GM12878 (cell line): ENCODE data around the gene PPP1R3C. TPM values are rescaled to one million over a fixed set of nuclear protein-coding genes. Genes with fewer than 3 reads are reported as not detected.

Source experiments
- ATAC-seq: fragments of 200-7000 bp; cut with Tn5 transposase; 3 replicates; pipeline ENCODE4 v1.9.1; 2020; ENCODE audit warnings: mild to moderate bottlenecking, moderate library complexity
- BruUV-seq: library from RNA; stranded (reverse); fragments of 400-500 nt; replicated peaks from 2 replicates; lab custom pipeline; 2021; lab: Mats Ljungman, UMichigan
- CTCF ChIA-PET: fragments of 300-600 bp; sonication (Branson Sonifier 250); formaldehyde crosslinking; extraction: SDS; loops from one replicate; lab custom pipeline; 2021; ENCODE audit warnings: inconsistent platforms; lab: Yijun Ruan, JAX
- POLR2A ChIA-PET: fragments of 350-600 bp; formaldehyde crosslinking; extraction: SDS; loops from one replicate; lab custom pipeline; 2021; ENCODE audit warnings: inconsistent platforms; lab: Charles Lee
- RAD21 ChIA-PET: fragments of 300-600 bp; sonication (Branson Sonifier 250); formaldehyde crosslinking; loops from one replicate; lab custom pipeline; 2023; ENCODE audit warnings: antibody characterized with exemption; ENCODE audit not compliant: unreplicated experiment; lab: Charles Lee
- SMC1A ChIA-PET: fragments of 300-600 bp; sonication (Branson Sonifier 250); formaldehyde crosslinking; loops from one replicate; lab custom pipeline; 2023; ENCODE audit not compliant: unreplicated experiment, uncharacterized antibody; lab: Charles Lee
- DNase-seq: peaks from one replicate; pipeline ENCODE4 v3.0.0-alpha.2; 2011; ENCODE audit warnings: low read depth, low spot score
- FAIRE-seq: peaks from 3 replicates; lab custom pipeline; 2011; peaks lifted over from hg19 to GRCh38; lab: Jason Lieb, UNC
- H2AFZ ChIP-seq: 2 replicates; pipeline ENCODE4 v1.6.0; 2011; ENCODE audit warnings: low read depth, low read length, control low read depth; ENCODE audit not compliant: control insufficient read depth
- H3K27ac ChIP-seq: 2 replicates; pipeline ENCODE4 v1.5.1; 2011; ENCODE audit warnings: control low read depth; ENCODE audit not compliant: control insufficient read depth, insufficient read depth
- H3K27me3 ChIP-seq, 2 experiments: replicated peaks in 1 of 2; 2 replicates each; pipeline versions ENCODE4 v1.6.0 to v1.6.1; 2011; ENCODE audit warnings: low read length in 1 of 2; ENCODE audit not compliant: control insufficient read depth in 2 of 2, insufficient read depth in 2 of 2
- H3K36me3 ChIP-seq, 2 experiments: 2 replicates each; pipeline ENCODE4 v1.5.1; 2011; ENCODE audit warnings: low read length in 1 of 2; ENCODE audit not compliant: control insufficient read depth in 2 of 2, insufficient read depth in 2 of 2
- H3K4me1 ChIP-seq: 2 replicates; pipeline ENCODE4 v1.6.1; 2011; ENCODE audit warnings: mild to moderate bottlenecking, low read length, moderate library complexity, mixed read lengths; ENCODE audit not compliant: control insufficient read depth, insufficient read depth
- H3K4me2 ChIP-seq: 2 replicates; pipeline ENCODE4 v1.6.0; 2011; ENCODE audit warnings: control low read depth; ENCODE audit not compliant: control insufficient read depth, insufficient read depth
- H3K4me3 ChIP-seq: fragments of 200-600 bp; sonication (generic); 2 replicates; pipeline ENCODE4 v1.5.1; 2016
- H3K79me2 ChIP-seq: 2 replicates; pipeline ENCODE4 v1.6.0; 2011; ENCODE audit warnings: low read length; ENCODE audit not compliant: control insufficient read depth, insufficient read depth
- H3K9ac ChIP-seq: 2 replicates; pipeline ENCODE4 v1.8.0; 2011; ENCODE audit warnings: low read length, control low read depth, mixed read lengths; ENCODE audit not compliant: control insufficient read depth, insufficient read depth
- H3K9me3 ChIP-seq: replicated peaks from 3 replicates; pipeline ENCODE4 v1.5.1; 2011; ENCODE audit warnings: mild to moderate bottlenecking, low read length; ENCODE audit not compliant: control insufficient read depth, insufficient read depth
- H4K20me1 ChIP-seq: 2 replicates; pipeline ENCODE4 v1.6.0; 2011; ENCODE audit not compliant: control insufficient read depth, insufficient read depth
- GATAD2B ChIP-seq: fragments of 450-650 bp; conservative IDR thresholded peaks from 2 replicates; pipeline ENCODE4 v1.6.1; 2017; ENCODE audit warnings: low read depth, mild to moderate bottlenecking, moderate library complexity
- MYC ChIP-seq: IDR thresholded peaks from 2 replicates; pipeline ENCODE4 v1.6.1; 2011; ENCODE audit warnings: mild to moderate bottlenecking, low read length, moderate library complexity, inconsistent platforms; ENCODE audit not compliant: insufficient read depth, insufficient replicate concordance, insufficient read length, severe bottlenecking
- SMAD5 ChIP-seq: IDR thresholded peaks from 2 replicates; pipeline ENCODE4 v1.6.1; 2016; ENCODE audit warnings: antibody characterized with exemption, low read depth
- SPI1 ChIP-seq: IDR thresholded peaks from 2 replicates; pipeline ENCODE4 v1.6.1; 2011; ENCODE audit warnings: low read depth, mild to moderate bottlenecking, low read length, moderate library complexity, borderline replicate concordance; ENCODE audit not compliant: insufficient read depth
- ZBTB33 ChIP-seq: fragments of 450-650 bp; IDR thresholded peaks from 2 replicates; pipeline ENCODE4 v1.6.1; 2017; ENCODE audit warnings: mild to moderate bottlenecking
- WGBS: methylation state at CpG from one replicate; pipeline ENCODE4 v1.1.6; 2016; ENCODE audit warnings: low lambda C conversion rate; ENCODE audit not compliant: insufficient replicate concordance, insufficient coverage; ENCODE audit errors: missing lambda C conversion rate; 5-methylcytosine and 5-hydroxymethylcytosine counted together
- in situ Hi-C: fragments of 300-500 bp; cut with MboI; formaldehyde crosslinking; loops from 9 replicates; pipeline ENCODE4 v1.14.3; 2018; ENCODE audit warnings: mixed read lengths
- intact Hi-C: fragments of 100-400 bp; cut with micrococcal nuclease; formaldehyde crosslinking; loops from one replicate; pipeline ENCODE4 v1.14.2; 2022; ENCODE audit not compliant: unreplicated experiment
- polyA plus RNA-seq, 11 experiments: library from polyadenylated mRNA; depleted of rRNA in 4 of 11; unstranded in 6 of 11; stranded (reverse) in 5 of 11; fragments of >200 nt; fragmentation: Nextera tagmentation in 4 of 11; fragmentation: Illumina TruSeq in 1 of 11; extraction: Ambion mirVana in 4 of 11; extraction: Trizol in 1 of 11; gene quantifications; 1 replicate in 1 of 11; 2 replicates in 10 of 11; pipeline versions ENCODE4 v1.2.1 to v1.2.3, GENCODE V29; 2011 to 2016; ENCODE audit warnings: inconsistent platforms in 2 of 11, missing spikeins in 2 of 11, low read depth in 1 of 11
- total RNA-seq, 4 experiments: library from RNA; depleted of rRNA in 3 of 4; stranded (reverse); fragments of >200 nt in 3 of 4; fragmentation: Illumina TruSeq in 1 of 4; extraction: Trizol in 1 of 4; gene quantifications; 2 replicates each; pipeline versions ENCODE4 v1.2.1 to v1.2.3, GENCODE V29; 2013 to 2021

Gene PPP1R3C
- total and polyA plus RNA-seq, 10 of the 15 experiments (the other 5 are each of a cell fraction or from before 2014, with no cell fraction given): 0.01 to 0.08 (median 0.04) TPM; not detected in 6

GRCh38 chr10:91602868-91603568 lies 29.9 kb downstream of the PPP1R3C start (continued):
- no peak for TF ChIP-seq SMAD5
- no peak for TF ChIP-seq GATAD2B
- TF ChIP-seq MYC: no peak

GRCh38 chr10:91602449-91602848 lies 30.4 kb downstream of the PPP1R3C start:
- in situ Hi-C loops: no loop called here
- FAIRE-seq: no peak
- POLR2A ChIA-PET: no interaction called here
- no peak overlapping the region for H3K9ac ChIP-seq
- no peaks in the 10 kb centered on the region for H3K27me3 ChIP-seq
- CTCF ChIA-PET: no interaction called here
- DNase-seq: no peak
- no peak overlapping the region for H3K4me2 ChIP-seq
- no peak overlapping the region for H2AFZ ChIP-seq
- H4K20me1 ChIP-seq: no peaks in the 10 kb centered on the region
- H3K9me3 ChIP-seq: no peaks in the 10 kb centered on the region
- no peaks in the 10 kb centered on the region for H3K36me3 ChIP-seq
- 31% methylated on average over 3 of the region's 3 CpGs for WGBS
- TF ChIP-seq ZBTB33: no peak
- peak; percentile 28; the same call in 1 of the 2 replicates for TF ChIP-seq SPI1
- no peaks in the 10 kb centered on the region for H3K79me2 ChIP-seq
- RAD21 ChIA-PET: no interaction called here
- H3K4me1 ChIP-seq: no peaks in the 10 kb centered on the region
- SMC1A ChIA-PET: interaction anchor here (1.6 kb wide), 1 partner anchor 18 kb away, joined by 3 read pairs; no protein-coding TSS in a partner anchor
- H3K4me3 ChIP-seq: no peak overlapping the region
- no peak for ATAC-seq
- no TSS peak for BruUV-seq
- H3K27ac ChIP-seq: no peak overlapping the region
- intact Hi-C loops: no loop called here
